HCT116 (cell line): ENCODE results near the gene SNX25.

ENCODE experiments used
- POLR2A ChIP-seq: IDR thresholded peaks from 2 replicates; pipeline ENCODE4 v1.7.0; 2011; ENCODE audit warnings: borderline replicate concordance; ENCODE audit not compliant: insufficient read depth, insufficient read length; ENCODE audit errors: extremely low read depth
- RAD21 ChIP-seq: IDR thresholded peaks from 2 replicates; pipeline ENCODE4 v1.6.1; 2012; ENCODE audit warnings: low read depth, mild to moderate bottlenecking
- SP1 ChIP-seq: IDR thresholded peaks from 2 replicates; pipeline ENCODE4 v1.6.1; 2012; ENCODE audit warnings: low read depth
- YY1 ChIP-seq: IDR thresholded peaks from 2 replicates; pipeline ENCODE4 v1.6.1; 2011; ENCODE audit warnings: low read length, low read depth, moderate library complexity, mild to moderate bottlenecking; ENCODE audit not compliant: insufficient replicate concordance; ENCODE audit errors: extremely low read depth
- TF ChIP-seq, protein P1 (sequence below), 3 experiments: fragments of 200-600 bp in 1 of 3; sonication (generic) in 1 of 3; IDR thresholded peaks in 2 of 3; conservative IDR thresholded peaks in 1 of 3; 2 replicates each; pipeline ENCODE4 v1.5.1; 2012 to 2017; ENCODE audit warnings: low read depth in 2 of 3, low read length in 2 of 3, antibody characterized with exemption in 1 of 3, borderline replicate concordance in 1 of 3, control low read depth in 1 of 3, mild to moderate bottlenecking in 1 of 3, mixed read lengths in 1 of 3, mixed run types in 1 of 3, moderate library complexity in 1 of 3; ENCODE audit not compliant: insufficient read depth in 1 of 3
- TF ChIP-seq, protein P2 (sequence below): IDR thresholded peaks from 2 replicates; pipeline ENCODE4 v1.6.1; 2012; ENCODE audit warnings: low read depth

DNA sequence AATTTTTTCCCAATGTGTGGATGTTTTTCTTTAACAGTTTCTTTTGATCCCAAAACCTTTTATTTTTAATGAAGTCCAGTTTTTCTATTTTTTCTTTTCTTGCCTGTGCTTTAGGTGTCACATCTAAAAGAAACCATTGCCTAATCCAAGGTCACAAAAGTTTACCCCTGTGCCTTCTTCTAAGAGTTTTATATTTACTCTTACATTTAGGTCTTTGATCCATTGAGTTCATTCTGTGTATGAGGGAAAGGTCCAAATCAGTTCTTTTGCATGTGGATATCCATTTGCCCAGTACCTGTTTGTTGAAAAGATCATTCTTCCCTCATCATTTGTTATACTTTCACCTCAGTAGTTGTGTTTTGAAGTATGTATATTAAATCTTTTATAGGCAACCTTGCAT lies 173.4 kb downstream of the SNX25 start:
- TF ChIP-seq, protein P1, sequence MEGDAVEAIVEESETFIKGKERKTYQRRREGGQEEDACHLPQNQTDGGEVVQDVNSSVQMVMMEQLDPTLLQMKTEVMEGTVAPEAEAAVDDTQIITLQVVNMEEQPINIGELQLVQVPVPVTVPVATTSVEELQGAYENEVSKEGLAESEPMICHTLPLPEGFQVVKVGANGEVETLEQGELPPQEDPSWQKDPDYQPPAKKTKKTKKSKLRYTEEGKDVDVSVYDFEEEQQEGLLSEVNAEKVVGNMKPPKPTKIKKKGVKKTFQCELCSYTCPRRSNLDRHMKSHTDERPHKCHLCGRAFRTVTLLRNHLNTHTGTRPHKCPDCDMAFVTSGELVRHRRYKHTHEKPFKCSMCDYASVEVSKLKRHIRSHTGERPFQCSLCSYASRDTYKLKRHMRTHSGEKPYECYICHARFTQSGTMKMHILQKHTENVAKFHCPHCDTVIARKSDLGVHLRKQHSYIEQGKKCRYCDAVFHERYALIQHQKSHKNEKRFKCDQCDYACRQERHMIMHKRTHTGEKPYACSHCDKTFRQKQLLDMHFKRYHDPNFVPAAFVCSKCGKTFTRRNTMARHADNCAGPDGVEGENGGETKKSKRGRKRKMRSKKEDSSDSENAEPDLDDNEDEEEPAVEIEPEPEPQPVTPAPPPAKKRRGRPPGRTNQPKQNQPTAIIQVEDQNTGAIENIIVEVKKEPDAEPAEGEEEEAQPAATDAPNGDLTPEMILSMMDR (IDR thresholded peaks at IDR 0.05 in 2 of 3, conservative IDR thresholded peaks at IDR 0.05 in 1 of 3; ENCODE audit: borderline replicate concordance in 1 of 3, insufficient read depth in 1 of 3, low read depth in 2 of 3, low read length in 2 of 3) = no peak
- TF ChIP-seq POLR2A (no peak), RAD21 (no peak), SP1 (no peak), YY1 (no peak)
- TF ChIP-seq, protein P2, sequence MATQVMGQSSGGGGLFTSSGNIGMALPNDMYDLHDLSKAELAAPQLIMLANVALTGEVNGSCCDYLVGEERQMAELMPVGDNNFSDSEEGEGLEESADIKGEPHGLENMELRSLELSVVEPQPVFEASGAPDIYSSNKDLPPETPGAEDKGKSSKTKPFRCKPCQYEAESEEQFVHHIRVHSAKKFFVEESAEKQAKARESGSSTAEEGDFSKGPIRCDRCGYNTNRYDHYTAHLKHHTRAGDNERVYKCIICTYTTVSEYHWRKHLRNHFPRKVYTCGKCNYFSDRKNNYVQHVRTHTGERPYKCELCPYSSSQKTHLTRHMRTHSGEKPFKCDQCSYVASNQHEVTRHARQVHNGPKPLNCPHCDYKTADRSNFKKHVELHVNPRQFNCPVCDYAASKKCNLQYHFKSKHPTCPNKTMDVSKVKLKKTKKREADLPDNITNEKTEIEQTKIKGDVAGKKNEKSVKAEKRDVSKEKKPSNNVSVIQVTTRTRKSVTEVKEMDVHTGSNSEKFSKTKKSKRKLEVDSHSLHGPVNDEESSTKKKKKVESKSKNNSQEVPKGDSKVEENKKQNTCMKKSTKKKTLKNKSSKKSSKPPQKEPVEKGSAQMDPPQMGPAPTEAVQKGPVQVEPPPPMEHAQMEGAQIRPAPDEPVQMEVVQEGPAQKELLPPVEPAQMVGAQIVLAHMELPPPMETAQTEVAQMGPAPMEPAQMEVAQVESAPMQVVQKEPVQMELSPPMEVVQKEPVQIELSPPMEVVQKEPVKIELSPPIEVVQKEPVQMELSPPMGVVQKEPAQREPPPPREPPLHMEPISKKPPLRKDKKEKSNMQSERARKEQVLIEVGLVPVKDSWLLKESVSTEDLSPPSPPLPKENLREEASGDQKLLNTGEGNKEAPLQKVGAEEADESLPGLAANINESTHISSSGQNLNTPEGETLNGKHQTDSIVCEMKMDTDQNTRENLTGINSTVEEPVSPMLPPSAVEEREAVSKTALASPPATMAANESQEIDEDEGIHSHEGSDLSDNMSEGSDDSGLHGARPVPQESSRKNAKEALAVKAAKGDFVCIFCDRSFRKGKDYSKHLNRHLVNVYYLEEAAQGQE = no peak
